Neural crest cell (in vitro differentiated cells): ENCODE measurements around the gene SLC12A7. TPM values are rescaled to one million over a fixed set of nuclear protein-coding genes. Genes with fewer than 3 reads are reported as not detected.

Experiments used
- DNase-seq: peaks from one replicate; pipeline ENCODE4 v3.0.0; 2021; ENCODE audit warnings: low read depth, mixed read lengths, low spot score
- H3K27ac Mint-ChIP-seq: one replicate; pipeline ENCODE4 v1.8.0; 2021; ENCODE audit warnings: mild to moderate bottlenecking, mixed read lengths; ENCODE audit not compliant: unreplicated experiment
- H3K27me3 Mint-ChIP-seq: 2 replicates; pipeline ENCODE4 v1.8.0; 2021; ENCODE audit warnings: low read depth, mild to moderate bottlenecking, mixed read lengths
- H3K36me3 Mint-ChIP-seq: 2 replicates; pipeline ENCODE4 v1.8.0; 2021; ENCODE audit warnings: low read depth, mild to moderate bottlenecking, mixed read lengths
- H3K4me1 Mint-ChIP-seq: 2 replicates; pipeline ENCODE4 v1.8.0; 2021; ENCODE audit warnings: mixed read lengths
- H3K4me3 Mint-ChIP-seq: one replicate; pipeline ENCODE4 v1.8.0; 2021; ENCODE audit warnings: mild to moderate bottlenecking, mixed read lengths
- H3K9me3 Mint-ChIP-seq: 2 replicates; pipeline ENCODE4 v1.8.0; 2021; ENCODE audit warnings: mixed read lengths
- CTCF ChIP-seq: fragments of 200-600 bp; sonication (generic); conservative IDR thresholded peaks from 2 replicates; pipeline ENCODE4 v1.5.0; 2021; ENCODE audit warnings: antibody characterized with exemption, mild to moderate bottlenecking
- total RNA-seq: library from RNA; stranded (reverse); gene quantifications from 2 replicates; pipeline ENCODE4 v1.2.1, GENCODE V29; 2021

SLC12A7 gene
- total RNA-seq, 1 donor from 2014 or later = 40.7 TPM

GRCh38 chr5:1143670-1143951 lies 31.7 kb upstream of the SLC12A7 start:
- TF ChIP-seq CTCF = no peak
- H3K9me3 Mint-ChIP-seq = no peaks in the 10 kb centered on the region
- no peak overlapping the region for H3K27ac Mint-ChIP-seq
- H3K36me3 Mint-ChIP-seq = no peaks in the 10 kb centered on the region
- no peak overlapping the region for H3K4me3 Mint-ChIP-seq
- no peaks in the 10 kb centered on the region for H3K27me3 Mint-ChIP-seq
- no peak for DNase-seq
- H3K4me1 Mint-ChIP-seq = peaks cover 10% of the 10 kb centered on the region

GRCh38 chr5:1142886-1143669 lies 31.2 kb upstream of the SLC12A7 start:
- H3K27ac Mint-ChIP-seq = no peak overlapping the region
- DNase-seq = no peak
- H3K36me3 Mint-ChIP-seq = no peaks in the 10 kb centered on the region
- no peaks in the 10 kb centered on the region for H3K27me3 Mint-ChIP-seq
- H3K4me3 Mint-ChIP-seq = no peak overlapping the region
- H3K4me1 Mint-ChIP-seq = peaks cover 10% of the 10 kb centered on the region
- TF ChIP-seq CTCF = no peak
- no peaks in the 10 kb centered on the region for H3K9me3 Mint-ChIP-seq

- no peak for DNase-seq
- H3K27me3 Mint-ChIP-seq = no peaks in the 10 kb centered on the region
- peaks cover 8% of the 10 kb centered on the region for H3K4me1 Mint-ChIP-seq
- TF ChIP-seq CTCF = no peak
- H3K27ac Mint-ChIP-seq = no peak overlapping the region
- no peaks in the 10 kb centered on the region for H3K36me3 Mint-ChIP-seq
- H3K9me3 Mint-ChIP-seq = no peaks in the 10 kb centered on the region
- no peak overlapping the region for H3K4me3 Mint-ChIP-seq
These were observed 30.0 kb upstream of the SLC12A7 start for GRCh38 chr5:1141834-1142233.

GRCh38 chr5:1140818-1141189 lies 28.9 kb upstream of the SLC12A7 start:
- Mint-ChIP-seq H3K4me3 (no peak overlapping the region), H3K36me3 (no peaks in the 10 kb centered on the region), H3K4me1 (peaks cover 8% of the 10 kb centered on the region), H3K9me3 (no peaks in the 10 kb centered on the region), H3K27me3 (no peaks in the 10 kb centered on the region), H3K27ac (no peak overlapping the region)
- TF ChIP-seq CTCF = no peak
- DNase-seq = no peak

GRCh38 chr5:1140171-1140817 lies 28.4 kb upstream of the SLC12A7 start:
- Mint-ChIP-seq H3K4me3 (no peak overlapping the region), H3K27ac (no peak overlapping the region), H3K36me3 (no peaks in the 10 kb centered on the region), H3K4me1 (peaks cover 5% of the 10 kb centered on the region), H3K9me3 (no peaks in the 10 kb centered on the region), H3K27me3 (no peaks in the 10 kb centered on the region)
- DNase-seq = peak; percentile 53
- TF ChIP-seq CTCF = peak; percentile 65
